ENCODE results near the gene THSD4.

DNA sequence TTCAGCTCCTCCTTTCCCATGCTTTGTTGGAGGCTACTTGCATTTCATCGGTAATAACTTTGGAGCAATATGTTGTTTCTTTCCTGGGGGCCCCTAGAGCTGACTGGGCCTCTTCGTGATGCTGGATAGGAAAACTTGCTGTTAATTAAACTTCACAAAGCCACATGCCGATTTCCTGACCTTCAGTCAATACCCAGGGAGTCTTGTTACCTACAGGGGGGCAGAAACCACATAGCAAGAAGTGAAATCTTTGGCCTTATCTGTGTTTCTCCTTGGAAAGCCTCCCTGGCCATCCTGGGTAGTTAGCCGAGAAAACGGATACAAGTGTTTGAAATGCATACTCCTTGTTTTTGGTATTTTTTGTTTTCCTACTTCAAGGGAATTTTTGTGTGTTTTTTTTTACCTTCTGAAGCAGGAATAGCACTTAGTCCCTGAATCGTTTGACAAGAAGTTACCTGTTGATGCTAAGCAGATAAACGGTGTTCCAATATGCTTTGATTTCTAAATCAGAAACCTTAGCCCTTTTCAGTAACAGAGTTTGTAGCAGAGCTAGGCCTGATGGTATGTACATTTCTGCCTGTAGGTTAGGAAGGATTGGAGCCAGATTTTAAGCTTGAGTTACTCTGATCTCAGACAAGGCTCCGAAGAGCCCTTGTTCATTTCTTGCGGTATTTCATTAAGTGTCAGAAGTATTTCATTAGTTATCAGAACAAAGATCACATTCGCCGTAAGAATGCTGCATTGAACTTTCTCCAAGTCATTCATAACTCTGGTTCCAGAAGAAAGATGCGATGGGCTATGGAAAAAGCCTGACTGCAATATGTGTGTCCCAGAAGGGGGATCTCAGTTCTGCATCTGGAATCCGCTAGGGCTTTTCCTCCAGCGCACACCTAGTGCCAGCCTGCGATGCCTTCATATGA is 111.5 kb downstream of the THSD4 start:
- TF ChIP-seq, protein P1, sequence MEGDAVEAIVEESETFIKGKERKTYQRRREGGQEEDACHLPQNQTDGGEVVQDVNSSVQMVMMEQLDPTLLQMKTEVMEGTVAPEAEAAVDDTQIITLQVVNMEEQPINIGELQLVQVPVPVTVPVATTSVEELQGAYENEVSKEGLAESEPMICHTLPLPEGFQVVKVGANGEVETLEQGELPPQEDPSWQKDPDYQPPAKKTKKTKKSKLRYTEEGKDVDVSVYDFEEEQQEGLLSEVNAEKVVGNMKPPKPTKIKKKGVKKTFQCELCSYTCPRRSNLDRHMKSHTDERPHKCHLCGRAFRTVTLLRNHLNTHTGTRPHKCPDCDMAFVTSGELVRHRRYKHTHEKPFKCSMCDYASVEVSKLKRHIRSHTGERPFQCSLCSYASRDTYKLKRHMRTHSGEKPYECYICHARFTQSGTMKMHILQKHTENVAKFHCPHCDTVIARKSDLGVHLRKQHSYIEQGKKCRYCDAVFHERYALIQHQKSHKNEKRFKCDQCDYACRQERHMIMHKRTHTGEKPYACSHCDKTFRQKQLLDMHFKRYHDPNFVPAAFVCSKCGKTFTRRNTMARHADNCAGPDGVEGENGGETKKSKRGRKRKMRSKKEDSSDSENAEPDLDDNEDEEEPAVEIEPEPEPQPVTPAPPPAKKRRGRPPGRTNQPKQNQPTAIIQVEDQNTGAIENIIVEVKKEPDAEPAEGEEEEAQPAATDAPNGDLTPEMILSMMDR (IDR thresholded peaks at IDR 0.05), result no peak
- TF ChIP-seq POLR2A (IDR thresholded peaks at IDR 0.05), result no peak
